HG03280 (cell line): ENCODE measurements around the gene NDUFS8.

Experiments
- ATAC-seq: cut with Tn5 transposase; IDR thresholded peaks from one replicate; pipeline ENCODE4 v1.9.1; 2021; ENCODE audit warnings: mild to moderate bottlenecking, moderate library complexity; ENCODE audit not compliant: unreplicated experiment

Gene NDUFS8

GRCh38 chr11:68035266-68035876 lies 4.9 kb downstream of the NDUFS8 start:
- no peak for ATAC-seq

- ATAC-seq = no peak
Observed at GRCh38 chr11:68036141-68036716, 5.7 kb downstream of the NDUFS8 start.

GRCh38 chr11:68036717-68037239 lies 6.3 kb downstream of the NDUFS8 start:
- ATAC-seq = no peak

- no peak for ATAC-seq
Observed at GRCh38 chr11:68037411-68038225, 7.1 kb downstream of the NDUFS8 start.

- ATAC-seq = no peak
Observed at GRCh38 chr11:68038226-68038717, 7.8 kb downstream of the NDUFS8 start.

- peak; percentile 49 for ATAC-seq
Observed at GRCh38 chr11:68038718-68039525, 8.4 kb downstream of the NDUFS8 start, which contains the start of gene TCIRG1. TCIRG1 (plus strand) TSS chr11:68039025; CDS start chr11:68041272, 2,247 bp downstream.

GRCh38 chr11:68039526-68040086 lies 9.1 kb downstream of the NDUFS8 start:
- no peak for ATAC-seq

- ATAC-seq = peak; percentile 43
Observed at GRCh38 chr11:68040101-68040956, 9.8 kb downstream of the NDUFS8 start.

- ATAC-seq = no peak
Observed at GRCh38 chr11:68040957-68041591, 10.6 kb downstream of the NDUFS8 start.

- ATAC-seq = no peak
Observed at GRCh38 chr11:68041617-68042218, 11.2 kb downstream of the NDUFS8 start.

- ATAC-seq = no peak
Observed at GRCh38 chr11:68042219-68043028, 11.9 kb downstream of the NDUFS8 start.

GRCh38 chr11:68043029-68043348 lies 12.5 kb downstream of the NDUFS8 start:
- ATAC-seq = no peak

- no peak for ATAC-seq
Observed at GRCh38 chr11:68043349-68044144, 13.1 kb downstream of the NDUFS8 start.

GRCh38 chr11:68044145-68044813 lies 13.8 kb downstream of the NDUFS8 start:
- ATAC-seq = no peak

GRCh38 chr11:68044898-68045351 lies 14.4 kb downstream of the NDUFS8 start:
- ATAC-seq = no peak
